Epithelial cell of proximal tubule (primary cell): ENCODE measurements around the gene CACNA2D1. TPM values are rescaled to one million over a fixed set of nuclear protein-coding genes. Genes with fewer than 3 reads are reported as not detected.
A peak's percentile ranks its signal among the peaks of the same experiment; 100 is the strongest.

ENCODE experiments used
- DNase-seq: peaks from one replicate; pipeline ENCODE4 v3.0.0-alpha.2; 2011; ENCODE audit warnings: low read depth
- H3K4me3 ChIP-seq: 2 replicates; pipeline ENCODE4 v1.5.1; 2011; ENCODE audit warnings: low read depth, mild to moderate bottlenecking, low read length
- total RNA-seq: library from RNA; depleted of rRNA; stranded (reverse); fragments of >200 nt; gene quantifications from 2 replicates; pipeline ENCODE4 v1.2.3, GENCODE V29; 2015
- TF ChIP-seq, protein P1 (sequence below): conservative IDR thresholded peaks from 2 replicates; pipeline ENCODE4 v1.5.1; 2012; ENCODE audit warnings: low read depth, mild to moderate bottlenecking, low read length

The CACNA2D1 gene
- total RNA-seq, 1 donor from 2014 or later: 6.1 TPM

DNA sequence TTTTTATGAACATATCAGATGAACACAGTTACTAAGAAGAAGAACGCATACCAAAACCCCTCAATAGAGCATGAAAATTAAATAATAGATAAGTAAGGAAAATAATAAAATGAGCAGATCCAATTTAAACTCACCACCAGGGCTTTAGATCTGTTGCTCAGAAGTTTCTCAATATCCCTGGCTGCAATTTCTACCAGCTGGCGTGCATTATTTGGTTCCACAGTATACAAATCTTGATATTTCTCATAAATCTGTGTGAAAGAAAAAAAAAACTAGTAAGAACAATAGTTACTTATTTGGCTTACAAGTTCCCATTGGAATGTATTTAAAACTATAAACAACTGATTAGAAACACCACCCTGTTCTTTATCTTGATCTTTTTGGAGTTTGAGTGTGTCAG lies 108.6 kb downstream of the CACNA2D1 start:
- DNase-seq: no peak
- TF ChIP-seq, protein P1, sequence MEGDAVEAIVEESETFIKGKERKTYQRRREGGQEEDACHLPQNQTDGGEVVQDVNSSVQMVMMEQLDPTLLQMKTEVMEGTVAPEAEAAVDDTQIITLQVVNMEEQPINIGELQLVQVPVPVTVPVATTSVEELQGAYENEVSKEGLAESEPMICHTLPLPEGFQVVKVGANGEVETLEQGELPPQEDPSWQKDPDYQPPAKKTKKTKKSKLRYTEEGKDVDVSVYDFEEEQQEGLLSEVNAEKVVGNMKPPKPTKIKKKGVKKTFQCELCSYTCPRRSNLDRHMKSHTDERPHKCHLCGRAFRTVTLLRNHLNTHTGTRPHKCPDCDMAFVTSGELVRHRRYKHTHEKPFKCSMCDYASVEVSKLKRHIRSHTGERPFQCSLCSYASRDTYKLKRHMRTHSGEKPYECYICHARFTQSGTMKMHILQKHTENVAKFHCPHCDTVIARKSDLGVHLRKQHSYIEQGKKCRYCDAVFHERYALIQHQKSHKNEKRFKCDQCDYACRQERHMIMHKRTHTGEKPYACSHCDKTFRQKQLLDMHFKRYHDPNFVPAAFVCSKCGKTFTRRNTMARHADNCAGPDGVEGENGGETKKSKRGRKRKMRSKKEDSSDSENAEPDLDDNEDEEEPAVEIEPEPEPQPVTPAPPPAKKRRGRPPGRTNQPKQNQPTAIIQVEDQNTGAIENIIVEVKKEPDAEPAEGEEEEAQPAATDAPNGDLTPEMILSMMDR: no peak
- no peak overlapping the region for H3K4me3 ChIP-seq

DNA sequence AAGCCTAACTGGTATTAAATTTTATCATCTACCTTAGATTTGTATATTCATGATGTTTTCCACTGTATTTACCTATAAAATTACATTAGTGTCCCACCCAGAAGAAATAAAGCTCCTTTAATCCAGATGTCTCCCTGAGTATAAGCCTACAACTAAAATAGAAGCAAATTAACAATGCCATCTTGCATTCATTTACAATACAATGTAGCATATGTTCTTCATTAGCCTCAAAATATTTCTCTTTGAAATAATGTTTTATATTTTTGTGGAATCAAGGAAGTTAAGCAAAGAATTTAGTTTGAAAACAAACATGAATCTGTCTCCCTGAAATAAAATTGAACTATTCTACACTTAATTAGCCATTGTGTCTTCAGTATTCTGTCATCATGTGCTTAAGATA lies 112.3 kb downstream of the CACNA2D1 start:
- H3K4me3 ChIP-seq: no peak overlapping the region
- TF ChIP-seq, protein P1: no peak
- DNase-seq: no peak

DNA sequence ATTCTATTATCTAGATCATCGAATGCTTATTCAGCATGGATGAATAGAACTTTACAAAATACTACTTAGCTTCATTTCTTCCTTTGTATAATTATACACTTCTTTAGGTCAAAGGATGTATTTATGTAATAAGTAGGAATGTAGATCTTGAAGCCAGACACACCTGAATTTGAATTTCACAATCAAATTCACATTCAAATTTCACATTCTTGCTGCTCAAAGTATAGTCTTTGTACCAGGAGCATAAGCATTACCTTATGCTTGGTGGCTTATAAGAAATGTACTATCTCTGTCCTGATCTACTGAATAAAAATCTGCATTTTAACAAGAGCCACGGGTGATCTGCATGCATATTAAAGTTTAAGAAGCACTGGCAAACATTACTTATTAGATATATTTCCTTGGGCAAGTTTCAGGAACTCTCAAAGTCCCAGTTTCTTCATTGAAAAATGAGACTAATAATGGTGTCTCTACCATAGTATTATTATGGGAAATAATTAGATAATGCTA lies 112.8 kb downstream of the CACNA2D1 start:
- H3K4me3 ChIP-seq: no peak overlapping the region
- no peak for DNase-seq
- TF ChIP-seq, protein P1: no peak

DNA sequence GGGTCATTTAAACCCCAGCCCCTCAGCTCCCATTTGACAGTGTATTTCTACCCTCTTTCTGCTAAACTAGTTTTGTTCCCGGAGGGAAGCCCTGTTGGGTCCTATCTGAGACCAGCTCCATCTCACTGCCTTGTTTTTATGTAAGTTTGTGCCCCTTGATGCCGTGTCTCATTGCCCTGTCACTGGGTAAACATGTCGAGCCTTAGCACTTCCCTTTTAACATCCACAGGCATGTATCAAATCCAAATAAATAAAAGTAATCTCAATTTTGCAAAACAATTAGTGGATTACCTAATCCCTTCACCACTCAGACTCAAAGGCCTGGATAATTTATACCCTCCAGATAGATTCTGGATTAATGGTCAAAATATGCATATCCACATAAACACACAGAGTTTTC lies 115.7 kb downstream of the CACNA2D1 start:
- H3K4me3 ChIP-seq: no peak overlapping the region
- TF ChIP-seq, protein P1: no peak
- DNase-seq: no peak

DNA sequence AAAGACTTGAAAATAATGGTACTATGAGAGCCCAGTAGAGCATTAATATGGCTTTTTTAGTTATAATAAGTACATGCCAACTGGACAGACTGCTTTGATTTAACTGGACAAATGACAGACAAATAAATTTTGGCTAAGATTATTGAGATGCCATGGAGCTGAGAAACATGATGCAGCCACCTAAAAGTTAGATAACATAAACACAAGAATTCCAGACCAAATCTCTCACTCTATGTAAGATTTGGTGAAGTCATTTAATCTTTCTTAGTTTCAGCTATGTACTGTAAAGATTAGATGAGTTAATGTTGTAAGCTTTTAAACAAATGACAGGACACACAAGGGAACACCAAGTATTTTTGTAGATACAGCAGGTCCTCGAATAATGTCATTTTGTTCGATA lies 118.2 kb downstream of the CACNA2D1 start:
- TF ChIP-seq, protein P1: no peak
- no peak for DNase-seq
- no peak overlapping the region for H3K4me3 ChIP-seq

DNA sequence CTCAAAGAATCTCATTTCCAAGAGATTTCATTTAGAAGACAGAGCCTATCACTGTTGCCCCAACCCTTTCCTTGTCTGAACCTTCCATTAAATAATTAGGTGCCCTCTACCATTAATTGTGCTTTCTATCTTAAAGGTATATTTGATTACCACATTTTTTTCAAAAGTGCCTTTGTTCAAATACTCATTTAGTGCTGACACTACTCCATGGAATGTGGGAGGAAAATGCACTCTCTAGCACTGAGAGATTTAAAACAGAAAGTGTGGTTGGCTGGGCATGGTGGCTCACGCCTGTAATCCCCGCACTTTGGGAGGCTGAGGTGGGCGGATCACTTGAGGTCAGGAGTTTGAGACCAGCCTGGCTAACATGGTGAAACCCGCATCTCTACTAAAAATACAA lies 119.8 kb downstream of the CACNA2D1 start:
- DNase-seq: no peak
- no peak overlapping the region for H3K4me3 ChIP-seq
- TF ChIP-seq, protein P1: no peak

DNA sequence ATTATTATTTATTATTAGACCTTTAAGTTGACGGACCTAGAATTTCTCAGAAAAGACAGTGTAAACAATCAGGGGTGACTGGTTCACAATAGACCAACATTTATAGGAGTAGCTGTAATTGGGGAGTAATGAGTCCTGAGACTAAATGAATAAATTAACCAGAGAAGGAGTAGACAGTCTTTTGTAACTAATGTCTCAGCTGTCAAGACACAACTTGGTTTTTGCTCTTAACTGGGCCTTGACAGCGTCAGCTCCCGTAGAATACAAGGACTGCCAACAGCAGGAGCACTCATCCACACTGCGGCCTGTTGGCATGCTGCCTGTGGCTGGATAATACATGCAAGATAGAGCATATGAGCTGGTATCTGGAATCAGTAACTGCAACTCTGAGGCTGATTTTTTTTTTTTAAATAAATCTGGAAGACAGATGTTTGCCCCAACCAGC lies 123.9 kb downstream of the CACNA2D1 start:
- DNase-seq: peak; percentile 30
- TF ChIP-seq, protein P1: no peak
- no peak overlapping the region for H3K4me3 ChIP-seq
